A673 (cell line): Measurements from ENCODE around the gene CD83.

ENCODE experiments used
- CTCF ChIP-seq: fragments of 300-800, 200-600 bp; sonication (generic); conservative IDR thresholded peaks from 2 replicates; pipeline ENCODE4 v1.5.1; 2017; ENCODE audit warnings: low read depth, mild to moderate bottlenecking, antibody characterized with exemption, low read length, moderate library complexity, mixed read lengths
- EZH2 ChIP-seq: fragments of 200-600 bp; sonication (generic); IDR thresholded peaks from 2 replicates; pipeline ENCODE4 v1.6.1; 2017; ENCODE audit warnings: borderline replicate concordance, low read depth, mild to moderate bottlenecking, mixed read lengths, antibody characterized with exemption, low read length; ENCODE audit not compliant: poor library complexity, severe bottlenecking

DNA sequence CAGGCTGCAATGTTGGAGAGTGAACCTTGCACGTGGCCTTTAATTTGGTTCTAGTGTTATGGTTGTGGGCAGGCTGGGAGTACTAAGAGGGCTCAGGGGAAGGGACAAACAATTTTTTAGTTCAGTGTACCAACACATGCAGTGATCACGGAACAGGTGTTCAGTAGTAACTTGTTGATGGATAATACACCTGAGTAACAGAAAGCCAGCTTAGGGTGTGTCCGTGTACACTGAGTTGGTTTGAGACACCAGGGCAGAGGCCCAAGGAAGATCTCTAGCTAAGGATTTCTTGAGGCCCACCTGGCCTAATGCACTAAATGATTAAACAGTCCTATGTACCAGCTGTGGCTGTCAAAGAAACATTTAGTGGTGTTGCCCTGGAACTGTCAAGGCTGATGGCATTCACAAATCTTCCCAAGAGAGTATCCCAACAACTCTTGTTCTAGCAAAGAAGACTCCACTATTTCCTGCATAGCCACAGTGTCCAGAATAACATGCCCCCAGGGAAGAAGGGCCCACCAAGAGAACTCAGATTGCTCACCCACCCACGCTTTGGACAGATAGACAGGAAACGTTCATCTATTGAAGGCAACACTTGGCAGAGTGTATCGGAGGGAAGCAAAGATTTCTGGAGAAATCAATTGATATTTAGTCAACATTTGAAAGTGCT lies 60.0 kb downstream of the CD83 start:
- TF ChIP-seq CTCF, result no peak
- TF ChIP-seq EZH2, result no peak
